Measurements from ENCODE around the gene ZSWIM6.

Gene ZSWIM6

GRCh38 chr5:61507232-61507631, 175.2 kb downstream of the ZSWIM6 start:
- Histone ChIP-seq H3K4me3 (ENCODE audit: low read length) (no peak overlapping the region), H3K9ac (ENCODE audit: low read depth, low read length) (no peak overlapping the region), H3K27me3 (ENCODE audit: insufficient read depth, low read length) (no peaks in the 10 kb centered on the region), H3K4me1 (ENCODE audit: insufficient read depth, low read length) (no peaks in the 10 kb centered on the region), H3K27ac (ENCODE audit: low read length) (no peak overlapping the region), H3K9me3 (ENCODE audit: insufficient read depth, low read depth, low read length) (no peaks in the 10 kb centered on the region), H3K36me3 (ENCODE audit: insufficient read depth, low read depth, low read length) (no peaks in the 10 kb centered on the region)

GRCh38 chr5:61516946-61517345, 184.9 kb downstream of the ZSWIM6 start:
- no peak overlapping the region for H3K27ac ChIP-seq (ENCODE audit: low read length)
- H3K27me3 ChIP-seq (ENCODE audit: insufficient read depth, low read length), result no peaks in the 10 kb centered on the region
- no peaks in the 10 kb centered on the region for H3K4me1 ChIP-seq (ENCODE audit: insufficient read depth, low read length)
- H3K36me3 ChIP-seq (ENCODE audit: insufficient read depth, low read depth, low read length), result no peaks in the 10 kb centered on the region
- no peak overlapping the region for H3K9ac ChIP-seq (ENCODE audit: low read depth, low read length)
- H3K4me3 ChIP-seq (ENCODE audit: low read length), result no peak overlapping the region
- no peaks in the 10 kb centered on the region for H3K9me3 ChIP-seq (ENCODE audit: insufficient read depth, low read depth, low read length)

- no peaks in the 10 kb centered on the region for H3K27me3 ChIP-seq (ENCODE audit: insufficient read depth, low read length)
- H3K36me3 ChIP-seq (ENCODE audit: insufficient read depth, low read depth, low read length), result 0 out of 2 replicates have a peak, but pooled peaks cover 2% of the 10 kb centered on the region
- H3K4me3 ChIP-seq (ENCODE audit: low read length), result no peak overlapping the region
- H3K9me3 ChIP-seq (ENCODE audit: insufficient read depth, low read depth, low read length), result no peaks in the 10 kb centered on the region
- H3K4me1 ChIP-seq (ENCODE audit: insufficient read depth, low read length), result no peaks in the 10 kb centered on the region
- H3K27ac ChIP-seq (ENCODE audit: low read length), result no peak overlapping the region
- no peak overlapping the region for H3K9ac ChIP-seq (ENCODE audit: low read depth, low read length)
Measured at GRCh38 chr5:61519728-61520277, 187.7 kb downstream of the ZSWIM6 start.

- no peaks in the 10 kb centered on the region for H3K27me3 ChIP-seq (ENCODE audit: insufficient read depth, low read length)
- peaks cover 8% of the 10 kb centered on the region; the same call in 1 of the 2 replicates for H3K36me3 ChIP-seq (ENCODE audit: insufficient read depth, low read depth, low read length)
- no peaks in the 10 kb centered on the region for H3K4me1 ChIP-seq (ENCODE audit: insufficient read depth, low read length)
- H3K9ac ChIP-seq (ENCODE audit: low read depth, low read length), result no peak overlapping the region
- H3K4me3 ChIP-seq (ENCODE audit: low read length), result no peak overlapping the region
- no peak overlapping the region for H3K27ac ChIP-seq (ENCODE audit: low read length)
- no peaks in the 10 kb centered on the region for H3K9me3 ChIP-seq (ENCODE audit: insufficient read depth, low read depth, low read length)
Measured at GRCh38 chr5:61523073-61523472, 191.0 kb downstream of the ZSWIM6 start.

- Histone ChIP-seq H3K36me3 (ENCODE audit: insufficient read depth, low read depth, low read length) (peaks cover 8% of the 10 kb centered on the region; the same call in 1 of the 2 replicates), H3K4me3 (ENCODE audit: low read length) (no peak overlapping the region), H3K27me3 (ENCODE audit: insufficient read depth, low read length) (no peaks in the 10 kb centered on the region), H3K9ac (ENCODE audit: low read depth, low read length) (no peak overlapping the region), H3K27ac (ENCODE audit: low read length) (no peak overlapping the region), H3K9me3 (ENCODE audit: insufficient read depth, low read depth, low read length) (no peaks in the 10 kb centered on the region), H3K4me1 (ENCODE audit: insufficient read depth, low read length) (no peaks in the 10 kb centered on the region)
Measured at GRCh38 chr5:61523997-61524396, 191.9 kb downstream of the ZSWIM6 start.

- Histone ChIP-seq H3K9ac (ENCODE audit: low read depth, low read length) (no peak overlapping the region), H3K27ac (ENCODE audit: low read length) (no peak overlapping the region), H3K36me3 (ENCODE audit: insufficient read depth, low read depth, low read length) (peaks cover 8% of the 10 kb centered on the region), H3K9me3 (ENCODE audit: insufficient read depth, low read depth, low read length) (no peaks in the 10 kb centered on the region), H3K4me3 (ENCODE audit: low read length) (no peak overlapping the region), H3K27me3 (ENCODE audit: insufficient read depth, low read length) (no peaks in the 10 kb centered on the region), H3K4me1 (ENCODE audit: insufficient read depth, low read length) (no peaks in the 10 kb centered on the region)
Measured at GRCh38 chr5:61525512-61526206, 193.6 kb downstream of the ZSWIM6 start.

- Histone ChIP-seq H3K4me1 (ENCODE audit: insufficient read depth, low read length) (no peaks in the 10 kb centered on the region), H3K9me3 (ENCODE audit: insufficient read depth, low read depth, low read length) (no peaks in the 10 kb centered on the region), H3K9ac (ENCODE audit: low read depth, low read length) (no peak overlapping the region), H3K36me3 (ENCODE audit: insufficient read depth, low read depth, low read length) (peaks cover 8% of the 10 kb centered on the region), H3K27me3 (ENCODE audit: insufficient read depth, low read length) (no peaks in the 10 kb centered on the region), H3K27ac (ENCODE audit: low read length) (no peak overlapping the region), H3K4me3 (ENCODE audit: low read length) (no peak overlapping the region)
Measured at GRCh38 chr5:61526207-61526519, 194.1 kb downstream of the ZSWIM6 start.

- Histone ChIP-seq H3K4me3 (ENCODE audit: low read length) (no peak overlapping the region), H3K36me3 (ENCODE audit: insufficient read depth, low read depth, low read length) (peaks cover 20% of the 10 kb centered on the region), H3K4me1 (ENCODE audit: insufficient read depth, low read length) (no peaks in the 10 kb centered on the region), H3K9ac (ENCODE audit: low read depth, low read length) (no peak overlapping the region), H3K27me3 (ENCODE audit: insufficient read depth, low read length) (no peaks in the 10 kb centered on the region), H3K9me3 (ENCODE audit: insufficient read depth, low read depth, low read length) (no peaks in the 10 kb centered on the region), H3K27ac (ENCODE audit: low read length) (no peak overlapping the region)
Measured at GRCh38 chr5:61532983-61533382, 200.9 kb downstream of the ZSWIM6 start.

- Histone ChIP-seq H3K9ac (ENCODE audit: low read depth, low read length) (no peak overlapping the region), H3K27ac (ENCODE audit: low read length) (no peak overlapping the region), H3K27me3 (ENCODE audit: insufficient read depth, low read length) (no peaks in the 10 kb centered on the region), H3K4me1 (ENCODE audit: insufficient read depth, low read length) (no peaks in the 10 kb centered on the region), H3K36me3 (ENCODE audit: insufficient read depth, low read depth, low read length) (peaks cover 34% of the 10 kb centered on the region), H3K9me3 (ENCODE audit: insufficient read depth, low read depth, low read length) (no peaks in the 10 kb centered on the region), H3K4me3 (ENCODE audit: low read length) (no peak overlapping the region)
Measured at GRCh38 chr5:61534481-61535267, 202.6 kb downstream of the ZSWIM6 start.

- Histone ChIP-seq H3K9ac (ENCODE audit: low read depth, low read length) (no peak overlapping the region), H3K27me3 (ENCODE audit: insufficient read depth, low read length) (no peaks in the 10 kb centered on the region), H3K9me3 (ENCODE audit: insufficient read depth, low read depth, low read length) (no peaks in the 10 kb centered on the region), H3K4me1 (ENCODE audit: insufficient read depth, low read length) (no peaks in the 10 kb centered on the region), H3K27ac (ENCODE audit: low read length) (no peak overlapping the region), H3K36me3 (ENCODE audit: insufficient read depth, low read depth, low read length) (peaks cover 46% of the 10 kb centered on the region), H3K4me3 (ENCODE audit: low read length) (no peak overlapping the region)
Measured at GRCh38 chr5:61535828-61536227, 203.8 kb downstream of the ZSWIM6 start.

GRCh38 chr5:61536922-61537321, 204.9 kb downstream of the ZSWIM6 start:
- no peaks in the 10 kb centered on the region for H3K27me3 ChIP-seq (ENCODE audit: insufficient read depth, low read length)
- H3K27ac ChIP-seq (ENCODE audit: low read length), result no peak overlapping the region
- H3K9ac ChIP-seq (ENCODE audit: low read depth, low read length), result no peak overlapping the region
- peaks cover 53% of the 10 kb centered on the region for H3K36me3 ChIP-seq (ENCODE audit: insufficient read depth, low read depth, low read length)
- H3K4me3 ChIP-seq (ENCODE audit: low read length), result no peak overlapping the region
- H3K4me1 ChIP-seq (ENCODE audit: insufficient read depth, low read length), result no peaks in the 10 kb centered on the region
- H3K9me3 ChIP-seq (ENCODE audit: insufficient read depth, low read depth, low read length), result no peaks in the 10 kb centered on the region
